NCI-H2196 (cell line): Measurements from ENCODE around the gene CABLES1.

ENCODE experiments used
- DNase-seq: peaks from one replicate; lab custom pipeline; 2025; ENCODE audit not compliant: unreplicated experiment; lab: John Stamatoyannopoulos, UW

CABLES1 gene

GRCh38 chr18:23165271-23166068 lies 30.2 kb downstream of the CABLES1 start:
- DNase-seq, result no peak

GRCh38 chr18:23166891-23167541 lies 31.7 kb downstream of the CABLES1 start:
- DNase-seq, result no peak

- no peak for DNase-seq
These were observed 34.4 kb downstream of the CABLES1 start for GRCh38 chr18:23169673-23170044.

- DNase-seq, result no peak
These were observed 34.9 kb downstream of the CABLES1 start for GRCh38 chr18:23170137-23170536.

GRCh38 chr18:23171581-23172156 lies 36.4 kb downstream of the CABLES1 start:
- no peak for DNase-seq

GRCh38 chr18:23172591-23173380 lies 37.5 kb downstream of the CABLES1 start:
- DNase-seq, result no peak

- DNase-seq, result no peak
These were observed 38.6 kb downstream of the CABLES1 start for GRCh38 chr18:23173912-23174311.

- no peak for DNase-seq
These were observed 41.6 kb downstream of the CABLES1 start for GRCh38 chr18:23176701-23177432.

GRCh38 chr18:23177433-23178072 lies 42.3 kb downstream of the CABLES1 start:
- DNase-seq, result no peak

GRCh38 chr18:23178201-23178600 lies 42.9 kb downstream of the CABLES1 start:
- DNase-seq, result no peak

GRCh38 chr18:23178661-23179081 lies 43.4 kb downstream of the CABLES1 start:
- peak; percentile 71 for DNase-seq

GRCh38 chr18:23179416-23179815 lies 44.1 kb downstream of the CABLES1 start:
- DNase-seq, result peak; percentile 27

GRCh38 chr18:23181547-23181946 lies 46.3 kb downstream of the CABLES1 start:
- no peak for DNase-seq

GRCh38 chr18:23182606-23183005 lies 47.3 kb downstream of the CABLES1 start:
- DNase-seq, result no peak

- no peak for DNase-seq
These were observed 48.3 kb downstream of the CABLES1 start for GRCh38 chr18:23183411-23184150.

GRCh38 chr18:23186781-23187180 lies 51.5 kb downstream of the CABLES1 start:
- no peak for DNase-seq

- no peak for DNase-seq
These were observed 52.9 kb downstream of the CABLES1 start for GRCh38 chr18:23188068-23188760.

- no peak for DNase-seq
These were observed 53.8 kb downstream of the CABLES1 start for GRCh38 chr18:23189099-23189498.
